Measurements from ENCODE around the gene GMFB.

GRCh38 chr14:54509546-54510501, 21.0 kb upstream of the GMFB start, which contains the start of gene CGRRF1:
- TF ChIP-seq CTCF (IDR thresholded peaks at IDR 0.05) (no peak), POLR2A (IDR thresholded peaks at IDR 0.05) (no peak)

All from lower leg skin (tissue), 3 donors.